Lower leg skin (tissue), 4 donors: ENCODE data around the gene NF1. TPM values are rescaled to one million over a fixed set of nuclear protein-coding genes. Genes with fewer than 3 reads are reported as not detected.

Experiments
- DNase-seq, 2 donors: peaks; one replicate each; pipeline ENCODE4 v3.0.0-alpha.2; 2019; ENCODE audit warnings: low spot score in 2 of 2
- H3K4me3 ChIP-seq: fragments of 200-600 bp; sonication (generic); 2 replicates; pipeline ENCODE4 v1.5.1; 2017; ENCODE audit warnings: mild to moderate bottlenecking, low read depth; ENCODE audit not compliant: poor library complexity, severe bottlenecking
- CTCF ChIP-seq, 3 donors: fragments of 450-650 bp; IDR thresholded peaks; one replicate each; pipeline ENCODE4 v1.5.1; 2016; ENCODE audit warnings: antibody characterized with exemption in 3 of 3, mild to moderate bottlenecking in 3 of 3, moderate library complexity in 2 of 3
- POLR2A ChIP-seq, 2 donors: fragments of 450-650 bp; IDR thresholded peaks; one replicate each; pipeline ENCODE4 v1.6.1; 2016 to 2017; ENCODE audit warnings: antibody characterized with exemption in 2 of 2, mild to moderate bottlenecking in 1 of 2, moderate library complexity in 1 of 2
- WGBS, 2 donors: methylation state at CpG; one replicate each; pipeline ENCODE4 v1.1.5; 2018; 5-methylcytosine and 5-hydroxymethylcytosine counted together
- intact Hi-C: fragments of 100-400 bp; cut with DNase I; formaldehyde crosslinking; loops from one replicate; pipeline ENCODE4 v1.15.0; 2023; ENCODE audit warnings: low total_unique reads
- total RNA-seq, 4 donors: library from RNA; depleted of rRNA; stranded (reverse); fragments of >200 nt; gene quantifications; one replicate each; pipeline ENCODE4 v1.1.0, GENCODE V29; 2016

NF1 gene
- total RNA-seq, 4 donors from 2014 or later, result 27.5 to 48.6 (median 34.3) TPM

GRCh38 chr17:31224366-31224765 lies 129.6 kb downstream of the NF1 start:
- no peak for DNase-seq
- intact Hi-C loops, result no loop called here
- TF ChIP-seq POLR2A (IDR thresholded peaks at IDR 0.05) (no peak), CTCF (IDR thresholded peaks at IDR 0.05) (no peak)
- WGBS, 2 donors, result 65 to 76% methylated on average over 1 of the region's 1 CpG
- no peak overlapping the region for H3K4me3 ChIP-seq

- intact Hi-C loops, result no loop called here
- 79 to 85% methylated on average over 2 of the region's 2 CpGs for WGBS, 2 donors
- TF ChIP-seq CTCF (IDR thresholded peaks at IDR 0.05), result no peak
- TF ChIP-seq POLR2A (IDR thresholded peaks at IDR 0.05), result no peak
- H3K4me3 ChIP-seq, result no peak overlapping the region
- DNase-seq, result no peak
Measured at GRCh38 chr17:31225831-31226230, 131.1 kb downstream of the NF1 start.

GRCh38 chr17:31226373-31226772 lies 131.6 kb downstream of the NF1 start:
- TF ChIP-seq POLR2A (IDR thresholded peaks at IDR 0.05) (no peak), CTCF (IDR thresholded peaks at IDR 0.05) (no peak)
- no peak overlapping the region for H3K4me3 ChIP-seq
- DNase-seq, result no peak
- 82% methylated on average over 5 of the region's 5 CpGs for WGBS, 2 donors
- intact Hi-C loops, result no loop called here

GRCh38 chr17:31226950-31227349 lies 132.2 kb downstream of the NF1 start:
- no peak for DNase-seq
- 94% methylated on average over 3 of the region's 3 CpGs for WGBS, 2 donors
- no peak overlapping the region for H3K4me3 ChIP-seq
- TF ChIP-seq CTCF (IDR thresholded peaks at IDR 0.05) (no peak), POLR2A (IDR thresholded peaks at IDR 0.05) (no peak)
- intact Hi-C loops, result no loop called here

DNA sequence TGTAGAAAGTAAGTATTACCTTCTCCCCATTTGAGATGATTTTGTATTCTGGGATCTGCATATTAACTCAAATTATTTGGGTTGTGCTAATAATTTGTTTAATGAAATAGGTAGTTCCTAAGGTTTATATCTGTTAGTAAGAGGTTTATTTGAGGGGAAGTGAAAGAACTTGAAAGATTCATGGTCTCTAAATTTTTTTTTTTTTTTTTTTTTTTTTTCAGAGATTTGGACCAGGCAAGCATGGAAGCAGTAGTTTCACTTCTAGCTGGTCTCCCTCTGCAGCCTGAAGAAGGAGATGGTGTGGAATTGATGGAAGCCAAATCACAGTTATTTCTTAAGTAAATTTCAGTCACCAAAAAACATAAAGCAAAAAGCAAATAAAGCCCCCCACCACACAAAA lies 137.1 kb downstream of the NF1 start:
- intact Hi-C loops, result no loop called here
- no peak overlapping the region for H3K4me3 ChIP-seq
- TF ChIP-seq CTCF (IDR thresholded peaks at IDR 0.05) (no peak), POLR2A (IDR thresholded peaks at IDR 0.05) (no peak)
- no peak for DNase-seq

GRCh38 chr17:31235110-31235509 lies 140.3 kb downstream of the NF1 start:
- H3K4me3 ChIP-seq, result no peak overlapping the region
- intact Hi-C loops, result no loop called here
- TF ChIP-seq POLR2A (IDR thresholded peaks at IDR 0.05), result no peak
- no peak for TF ChIP-seq CTCF (IDR thresholded peaks at IDR 0.05)
- no peak for DNase-seq
- 88% methylated on average over 4 of the region's 4 CpGs for WGBS, 2 donors
